Endothelial cell of umbilical vein (primary cell): Measurements from ENCODE around the gene WASF2. TPM values are rescaled to one million over a fixed set of nuclear protein-coding genes. Genes with fewer than 3 reads are reported as not detected.

Experiments
- BruUV-seq: library from RNA; stranded (reverse); fragments of 400-500 nt; replicated peaks from 2 replicates; lab custom pipeline; 2021; lab: Mats Ljungman, UMichigan
- CTCF ChIA-PET: fragments of 300-600, 350-600 bp; sonication (Branson Sonifier 250); formaldehyde crosslinking; loops from one replicate; lab custom pipeline; 2021; ENCODE audit warnings: antibody characterized with exemption, inconsistent platforms; lab: Charles Lee
- POLR2A ChIA-PET: fragments of 300-600, 350-600 bp; sonication (Branson Sonifier 250); formaldehyde crosslinking; loops from one replicate; lab custom pipeline; 2021; ENCODE audit warnings: antibody characterized with exemption, inconsistent platforms; lab: Charles Lee
- DNase-seq: peaks from one replicate; pipeline ENCODE4 v3.0.0-alpha.2; 2011; ENCODE audit warnings: low read depth, low spot score
- FAIRE-seq: peaks from 2 replicates; lab custom pipeline; 2011; peaks lifted over from hg19 to GRCh38; lab: Jason Lieb, UNC
- H2AFZ ChIP-seq: 2 replicates; pipeline ENCODE4 v1.6.0; 2012; ENCODE audit warnings: low read depth, low read length, control low read depth, inconsistent platforms
- H3K27ac ChIP-seq: 2 replicates; pipeline ENCODE4 v1.5.1; 2011; ENCODE audit warnings: low read depth, mild to moderate bottlenecking, control low read depth, low read length, moderate library complexity; ENCODE audit not compliant: insufficient read depth
- H3K27me3 ChIP-seq, 2 experiments: 2 replicates each; pipeline versions ENCODE4 v1.6.0 to v1.6.1; 2011; ENCODE audit warnings: low read length in 2 of 2, mixed read lengths in 1 of 2; ENCODE audit not compliant: control insufficient read depth in 2 of 2, insufficient read depth in 2 of 2
- H3K36me3 ChIP-seq, 2 experiments: 2 replicates in 1 of 2; 3 replicates in 1 of 2; pipeline ENCODE4 v1.5.1; 2011; ENCODE audit warnings: low read length in 2 of 2, mild to moderate bottlenecking in 1 of 2, moderate library complexity in 1 of 2; ENCODE audit not compliant: control insufficient read depth in 2 of 2, insufficient read depth in 2 of 2; ENCODE audit errors: extremely low read depth in 1 of 2
- H3K4me1 ChIP-seq: 3 replicates; pipeline ENCODE4 v1.5.1; 2011; ENCODE audit warnings: mild to moderate bottlenecking, low read length; ENCODE audit not compliant: control insufficient read depth, insufficient read depth; ENCODE audit errors: extremely low read depth
- H3K4me2 ChIP-seq: 2 replicates; pipeline ENCODE4 v1.6.1; 2011; ENCODE audit warnings: low read length, control low read depth, mixed read lengths; ENCODE audit not compliant: insufficient read depth
- H3K4me3 ChIP-seq, 3 experiments: fragments of 200-600 bp in 1 of 3; sonication (generic), shearing (Covaris generic) in 1 of 3; replicated peaks in 1 of 3; 2 replicates each; pipeline ENCODE4 v1.5.1; 2011 to 2016; ENCODE audit warnings: control low read depth in 3 of 3, low read length in 3 of 3, mild to moderate bottlenecking in 2 of 3, inconsistent platforms in 1 of 3, low read depth in 1 of 3, moderate library complexity in 1 of 3; ENCODE audit not compliant: insufficient read depth in 1 of 3
- H3K79me2 ChIP-seq: 2 replicates; pipeline ENCODE4 v1.6.0; 2012; ENCODE audit warnings: low read length, inconsistent platforms; ENCODE audit not compliant: control insufficient read depth, insufficient read depth
- H3K9ac ChIP-seq: replicated peaks from 2 replicates; pipeline ENCODE3; 2011; ENCODE audit warnings: low read length, control low read depth; ENCODE audit not compliant: insufficient read depth; ENCODE audit errors: extremely low read depth
- H3K9me1 ChIP-seq: replicated peaks from 3 replicates; pipeline ENCODE4 v1.6.0; 2011; ENCODE audit warnings: mild to moderate bottlenecking, low read length; ENCODE audit not compliant: control insufficient read depth, insufficient read depth; ENCODE audit errors: extremely low read depth
- H3K9me3 ChIP-seq: replicated peaks from 2 replicates; pipeline ENCODE4 v1.5.1; 2012; ENCODE audit warnings: low read length, inconsistent platforms; ENCODE audit not compliant: control insufficient read depth, insufficient read depth
- H4K20me1 ChIP-seq: replicated peaks from 2 replicates; pipeline ENCODE3; 2011; ENCODE audit warnings: mild to moderate bottlenecking, low read length; ENCODE audit not compliant: control insufficient read depth, insufficient read depth; ENCODE audit errors: extremely low read depth
- CTCF ChIP-seq, 2 donors: IDR thresholded peaks; 1 replicate in 1 of 2; 2 replicates in 1 of 2; pipeline ENCODE4 v1.5.1; 2011; ENCODE audit warnings: low read length in 2 of 2, mild to moderate bottlenecking in 2 of 2, moderate library complexity in 2 of 2, control low read depth in 1 of 2, inconsistent platforms in 1 of 2, low read depth in 1 of 2; ENCODE audit not compliant: insufficient read depth in 1 of 2; ENCODE audit errors: extremely low read depth in 1 of 2
- EZH2 ChIP-seq: IDR thresholded peaks from 2 replicates; pipeline ENCODE4 v1.6.1; 2012; ENCODE audit warnings: borderline replicate concordance, low read depth, mild to moderate bottlenecking, moderate library complexity, low read length, inconsistent platforms; ENCODE audit not compliant: severe bottlenecking
- FOS ChIP-seq: IDR thresholded peaks from 2 replicates; pipeline ENCODE4 v1.6.1; 2011; ENCODE audit warnings: mild to moderate bottlenecking, low read length, moderate library complexity, borderline replicate concordance; ENCODE audit not compliant: insufficient read depth
- GATA2 ChIP-seq: IDR thresholded peaks from 2 replicates; pipeline ENCODE4 v1.7.0; 2011; ENCODE audit warnings: low read depth, mild to moderate bottlenecking, moderate library complexity, mixed read lengths, low read length; ENCODE audit not compliant: insufficient read length, insufficient read depth
- JUN ChIP-seq: IDR thresholded peaks from 2 replicates; pipeline ENCODE4 v1.6.1; 2011; ENCODE audit warnings: borderline replicate concordance, low read depth; ENCODE audit not compliant: insufficient read length, insufficient read depth
- MYC ChIP-seq: IDR thresholded peaks from one replicate; pipeline ENCODE4 v1.6.1; 2011; ENCODE audit warnings: mild to moderate bottlenecking, low read depth, low read length
- POLR2A ChIP-seq: IDR thresholded peaks from 2 replicates; pipeline ENCODE4 v1.6.1; 2012; ENCODE audit warnings: low read depth, mild to moderate bottlenecking, control low read depth, low read length
- POLR2AphosphoS5 ChIP-seq: IDR thresholded peaks from 2 replicates; pipeline ENCODE4 v1.6.1; 2012; ENCODE audit warnings: low read depth, mild to moderate bottlenecking, control low read depth, low read length, moderate library complexity; ENCODE audit not compliant: insufficient read depth
- dilution Hi-C: fragments of 300-500 bp; cut with MboI; formaldehyde crosslinking; loops from one replicate; pipeline ENCODE4 v1.15.0; 2019; ENCODE audit warnings: low sequenced_read_pairs; ENCODE audit not compliant: extremely low pct_ligation_motif_present
- intact Hi-C: fragments of 100-400 bp; cut with micrococcal nuclease; formaldehyde crosslinking; loops from one replicate; pipeline ENCODE4 v1.10.0; 2022
- polyA plus RNA-seq, 4 experiments: library from polyadenylated mRNA; depleted of rRNA in 3 of 4; stranded (reverse) in 3 of 4; unstranded in 1 of 4; fragments of >200 nt; gene quantifications; 2 replicates each; pipeline versions ENCODE4 v1.2.1 to v1.2.3, GENCODE V29; 2011 to 2012; ENCODE audit warnings: missing spikeins in 1 of 4
- total RNA-seq: library from RNA; stranded (reverse); gene quantifications from 2 replicates; pipeline ENCODE4 v1.2.3, GENCODE V29; 2021
- TF ChIP-seq, protein P1 (sequence below): IDR thresholded peaks from 2 replicates; pipeline ENCODE4 v1.6.1; 2011; ENCODE audit not compliant: insufficient read depth, insufficient read length

Gene WASF2
- total and polyA plus RNA-seq, 2 donors (not counting 3 experiments of a cell fraction or from before 2014, with no cell fraction given): 76.9 to 172 TPM

- H3K9ac ChIP-seq: peak overlapping the region; percentile 63
- FAIRE-seq: peak; percentile 83
Measured at GRCh38 chr1:27428316-27429028, 61.5 kb downstream of the WASF2 start.

More at GRCh38 chr1:27428316-27429028, 61.5 kb downstream of the WASF2 start:
- no peaks in the 10 kb centered on the region for H3K9me1 ChIP-seq
- H2AFZ ChIP-seq: no peak overlapping the region
- intact Hi-C loops: loop anchor here (2.0 kb wide), 1 partner anchor 26 kb away; no protein-coding TSS in a partner anchor
- H3K27me3 ChIP-seq: no peaks in the 10 kb centered on the region
- H3K27ac ChIP-seq: peak overlapping the region; percentile 92
- POLR2A ChIA-PET: interaction anchor here (0.6 to 1.5 kb wide), 3 partner anchors 12 to 259 kb away, joined by 3 to 8 read pairs (median 4); no protein-coding TSS in a partner anchor
- peak; percentile 87 for DNase-seq
- H3K4me2 ChIP-seq: peak overlapping the region; percentile 91
- peaks cover 51% of the 10 kb centered on the region for H3K4me1 ChIP-seq
- H4K20me1 ChIP-seq: no peaks in the 10 kb centered on the region
- H3K9me3 ChIP-seq: no peaks in the 10 kb centered on the region
- dilution Hi-C loops: no loop called here
- TF ChIP-seq POLR2AphosphoS5 (peak; percentile 52), GATA2 (no peak), JUN (peak; percentile 34), MYC (no peak), POLR2A (no peak), EZH2 (no peak), FOS (no peak), CTCF (IDR thresholded peaks at IDR 0.05; ENCODE audit: extremely low read depth in 1 of 2, insufficient read depth in 1 of 2, low read depth in 1 of 2, low read length in 2 of 2) (no peak)
- TF ChIP-seq, protein P1, sequence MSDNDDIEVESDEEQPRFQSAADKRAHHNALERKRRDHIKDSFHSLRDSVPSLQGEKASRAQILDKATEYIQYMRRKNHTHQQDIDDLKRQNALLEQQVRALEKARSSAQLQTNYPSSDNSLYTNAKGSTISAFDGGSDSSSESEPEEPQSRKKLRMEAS: no peak
- TSS peak; percentile 16 for BruUV-seq
- CTCF ChIA-PET: interaction anchor here (0.9 to 4.9 kb wide), 7 partner anchors 8 to 128 kb away, joined by 3 to 70 read pairs (median 5); no protein-coding TSS in a partner anchor
- no peak overlapping the region for H3K4me3 ChIP-seq
- peaks cover 6 to 11% of the 10 kb centered on the region in 2 experiments for H3K36me3 ChIP-seq
- peaks cover 45% of the 10 kb centered on the region for H3K79me2 ChIP-seq
